IPS-NIHi7 (cell line): ENCODE data around the gene CCR9.

Experiments
- DNase-seq: peaks from one replicate; pipeline ENCODE4 v3.0.0; 2012; ENCODE audit warnings: mixed read lengths; ENCODE audit errors: extremely low spot score

Gene CCR9

DNA sequence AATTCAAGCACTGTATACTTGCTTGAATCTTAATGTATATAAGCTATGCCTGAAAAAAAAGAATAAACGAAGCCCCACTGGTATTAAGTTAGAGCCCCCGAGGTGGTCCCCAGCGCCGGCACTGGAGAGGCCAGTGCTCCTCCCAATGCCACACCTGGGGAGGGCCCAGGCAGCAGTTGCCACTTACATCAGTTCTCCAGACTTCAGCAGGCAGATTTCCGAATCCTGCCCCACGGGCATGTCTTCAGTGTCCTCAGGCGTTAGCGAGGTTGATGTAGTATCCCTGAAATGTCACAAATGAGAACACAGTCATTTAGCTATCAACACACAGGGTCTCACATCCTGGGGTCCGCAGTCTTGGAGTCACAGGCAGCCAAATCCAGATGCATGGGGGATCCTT, 49.9 kb downstream of the CCR9 start:
- no peak for DNase-seq

DNA sequence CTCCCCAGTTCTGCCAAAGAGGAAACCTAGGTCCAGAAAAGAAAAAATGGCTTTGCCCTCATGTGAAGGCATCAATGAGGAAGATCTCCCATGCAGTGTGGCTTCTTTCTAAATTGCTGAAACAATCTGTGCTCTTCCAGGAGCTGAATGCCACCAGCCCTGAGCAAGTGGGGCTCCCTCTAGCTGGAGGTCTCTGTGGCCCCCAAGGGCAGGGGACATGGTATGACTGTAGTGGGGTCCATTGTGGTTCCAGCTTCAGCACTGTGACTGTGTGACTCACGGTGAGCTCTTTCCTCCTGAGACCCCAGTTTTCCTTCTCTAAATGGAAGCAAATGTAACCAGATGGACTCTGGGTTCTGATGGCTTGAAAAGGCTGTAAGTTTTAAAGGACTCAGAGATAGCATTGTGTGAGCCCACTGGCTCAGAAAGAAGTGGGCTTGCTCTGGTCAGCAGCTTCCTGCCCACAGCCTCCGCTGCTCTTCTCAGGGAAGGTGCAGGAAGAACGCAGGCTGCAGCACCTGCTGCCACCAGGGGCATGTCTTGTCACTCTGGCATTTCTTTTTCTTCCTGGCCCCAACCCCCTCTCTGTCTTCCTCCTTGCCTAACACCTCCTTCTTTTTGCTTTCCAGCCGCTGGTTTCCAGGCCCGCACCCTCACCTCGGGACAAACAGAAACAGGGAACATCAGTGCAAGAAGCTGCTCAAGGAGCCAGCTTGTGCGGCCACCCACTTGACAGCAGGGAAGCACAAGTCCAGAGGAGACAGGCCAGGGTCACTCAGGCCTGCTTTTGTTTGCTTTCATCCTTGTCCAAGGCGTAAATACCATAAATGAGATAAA, 51.1 kb downstream of the CCR9 start:
- DNase-seq: no peak

DNA sequence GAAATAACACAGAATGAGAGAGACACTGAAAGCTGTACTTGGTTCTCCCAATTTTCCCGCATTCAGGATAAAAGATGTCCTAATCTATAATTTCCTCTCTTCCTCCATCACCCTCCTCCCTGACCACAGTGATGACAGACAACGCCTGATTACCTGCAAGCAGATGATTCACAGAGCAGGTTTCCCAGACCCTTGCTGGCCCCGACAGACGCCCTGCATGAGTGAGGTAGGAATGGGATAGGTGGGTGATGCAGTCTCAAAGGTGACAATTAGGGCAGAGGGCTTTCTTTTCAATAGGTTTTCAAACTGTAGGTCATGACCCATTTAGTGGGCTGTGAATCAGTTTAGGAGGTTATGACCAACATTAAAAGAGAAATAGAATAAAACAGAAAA, 51.7 kb downstream of the CCR9 start:
- no peak for DNase-seq

DNA sequence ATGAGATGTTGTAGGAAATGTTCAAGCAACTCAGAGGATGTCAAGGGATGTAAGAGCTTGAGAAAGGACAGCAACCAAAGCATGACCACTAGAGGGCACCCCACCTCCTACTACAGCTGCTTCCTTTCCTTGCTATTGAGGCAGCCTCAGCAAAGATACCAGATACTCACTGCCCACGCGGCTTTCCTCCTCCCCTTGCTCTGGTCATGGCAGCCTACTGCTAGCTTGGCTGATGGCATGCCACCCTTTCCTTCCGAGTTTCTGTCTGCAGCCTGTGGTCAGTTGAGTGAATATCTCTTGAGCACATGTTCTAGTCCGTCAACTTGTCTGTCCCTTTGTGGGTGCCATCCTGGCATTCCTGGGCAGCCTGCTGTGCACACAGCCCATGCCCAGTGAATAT, 52.5 kb downstream of the CCR9 start:
- peak; percentile 89 for DNase-seq

DNA sequence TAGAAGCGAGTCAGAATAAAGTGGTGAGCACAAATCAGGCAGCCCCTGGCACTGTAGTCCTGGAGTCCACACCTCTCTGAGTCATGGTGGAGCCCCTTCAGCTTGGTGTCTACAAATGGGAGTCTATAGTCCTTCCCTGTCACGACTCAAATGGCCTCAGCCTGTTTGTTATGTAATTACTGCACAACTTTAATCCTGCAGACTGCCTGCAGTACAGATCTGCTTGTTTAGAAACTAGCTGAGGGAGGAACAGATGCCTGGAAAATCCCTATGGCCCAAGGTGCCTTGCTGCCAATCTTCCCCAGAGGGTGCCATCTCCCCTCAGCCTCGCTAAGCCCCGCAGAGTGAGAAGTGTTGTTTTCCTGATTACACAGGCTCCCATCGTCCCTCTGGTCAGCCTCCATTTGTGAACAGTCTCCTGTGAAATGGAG, 53.0 kb downstream of the CCR9 start:
- no peak for DNase-seq

DNA sequence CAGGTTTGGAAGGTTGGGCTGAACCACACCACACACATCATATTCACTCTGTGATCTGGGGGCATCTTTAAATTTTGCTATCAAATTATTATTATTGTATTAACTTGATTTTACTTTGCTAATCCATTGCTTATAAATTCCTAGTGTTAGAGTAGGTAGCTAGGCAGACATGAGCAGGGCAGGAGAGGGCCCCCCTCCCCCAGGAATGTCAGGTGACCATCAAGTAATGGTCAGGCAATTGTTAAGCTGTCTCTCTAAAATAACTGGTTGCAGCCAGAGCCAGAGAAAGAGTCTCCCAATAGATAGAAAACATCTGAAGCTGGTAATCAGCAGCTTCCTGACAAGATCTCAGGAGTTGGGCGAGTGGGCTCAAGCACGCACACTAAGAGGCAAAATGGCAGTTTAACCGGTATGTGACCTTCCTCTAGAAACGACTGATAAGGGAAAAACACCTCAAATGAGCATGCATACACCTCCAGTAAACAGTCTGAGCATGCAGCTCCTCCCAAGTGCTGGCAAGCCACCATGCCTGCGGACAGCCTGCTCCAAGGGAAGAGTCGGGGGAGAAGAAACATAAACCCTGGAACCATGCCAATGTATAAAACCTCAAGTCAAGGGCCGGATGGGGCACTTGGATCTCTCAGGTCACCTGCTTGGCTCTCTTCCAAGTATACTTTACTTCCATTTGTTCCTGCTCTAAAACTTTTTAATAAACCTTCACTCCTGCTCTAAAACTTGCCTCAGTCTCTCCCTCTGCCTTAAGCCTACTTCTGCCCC, 53.8 kb downstream of the CCR9 start:
- no peak for DNase-seq

DNA sequence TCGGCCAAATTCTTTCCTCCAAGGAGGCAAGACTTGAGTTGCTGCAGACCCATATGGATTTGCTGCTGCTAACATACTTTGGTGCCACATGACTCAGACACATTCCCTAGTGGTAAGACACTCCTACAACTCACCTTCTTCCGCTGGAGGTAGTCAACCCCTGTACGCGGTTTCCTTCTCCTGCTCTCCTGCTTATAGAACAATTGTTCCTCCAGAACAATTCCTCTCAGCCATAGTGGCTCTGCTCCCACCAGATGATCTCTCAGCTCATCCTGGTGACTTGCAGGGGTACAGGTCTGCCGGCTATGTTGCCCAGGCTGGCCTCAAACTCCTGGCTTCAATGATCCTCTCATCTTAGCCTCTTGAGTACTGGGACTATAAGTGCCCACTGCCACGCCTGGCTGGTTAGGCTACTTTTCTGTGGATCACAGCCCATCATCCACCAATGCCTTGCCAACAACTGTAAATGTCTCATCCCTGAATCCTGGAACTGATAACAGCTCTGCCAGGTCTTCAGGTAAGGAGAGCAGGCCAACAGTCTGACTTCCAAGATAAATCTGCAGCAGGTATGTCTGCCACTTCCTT, 54.5 kb downstream of the CCR9 start:
- no peak for DNase-seq

DNA sequence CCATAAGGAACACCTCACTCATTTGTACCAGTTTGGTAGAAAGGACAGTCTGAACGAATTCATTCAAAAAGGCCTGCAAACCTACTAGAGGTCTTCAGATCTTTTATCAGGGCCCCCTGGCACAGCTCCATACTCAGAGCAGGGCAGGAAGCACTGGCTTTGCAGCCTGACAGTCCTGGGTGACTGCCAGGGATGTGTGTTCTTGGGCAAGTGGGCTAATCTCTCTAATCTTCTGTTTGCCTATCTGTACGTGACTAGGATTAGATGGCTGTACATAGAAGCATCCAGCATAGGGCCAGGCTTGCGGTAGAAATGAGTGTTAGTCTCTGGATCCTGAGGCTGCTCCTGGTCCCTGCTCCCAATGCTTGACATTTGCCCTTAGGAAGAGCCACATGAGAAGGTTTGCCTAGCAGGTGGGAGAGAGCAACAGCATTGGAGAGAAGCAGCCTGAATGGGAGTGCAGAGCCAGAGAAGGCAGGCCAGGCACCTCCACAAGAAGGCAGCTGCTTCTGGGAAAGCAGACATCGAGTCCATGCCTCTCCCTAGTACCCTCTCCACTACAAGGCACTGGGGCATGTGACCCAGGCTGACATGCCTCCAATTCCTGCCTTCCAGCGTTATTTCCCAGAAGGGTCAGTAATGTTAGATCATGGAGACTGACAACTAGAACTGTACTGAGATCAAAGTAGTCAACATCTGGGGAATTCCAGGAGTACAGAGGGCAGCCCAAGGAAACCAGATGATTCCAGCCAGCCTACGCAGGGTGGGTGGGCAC, 55.9 kb downstream of the CCR9 start:
- DNase-seq: no peak

DNA sequence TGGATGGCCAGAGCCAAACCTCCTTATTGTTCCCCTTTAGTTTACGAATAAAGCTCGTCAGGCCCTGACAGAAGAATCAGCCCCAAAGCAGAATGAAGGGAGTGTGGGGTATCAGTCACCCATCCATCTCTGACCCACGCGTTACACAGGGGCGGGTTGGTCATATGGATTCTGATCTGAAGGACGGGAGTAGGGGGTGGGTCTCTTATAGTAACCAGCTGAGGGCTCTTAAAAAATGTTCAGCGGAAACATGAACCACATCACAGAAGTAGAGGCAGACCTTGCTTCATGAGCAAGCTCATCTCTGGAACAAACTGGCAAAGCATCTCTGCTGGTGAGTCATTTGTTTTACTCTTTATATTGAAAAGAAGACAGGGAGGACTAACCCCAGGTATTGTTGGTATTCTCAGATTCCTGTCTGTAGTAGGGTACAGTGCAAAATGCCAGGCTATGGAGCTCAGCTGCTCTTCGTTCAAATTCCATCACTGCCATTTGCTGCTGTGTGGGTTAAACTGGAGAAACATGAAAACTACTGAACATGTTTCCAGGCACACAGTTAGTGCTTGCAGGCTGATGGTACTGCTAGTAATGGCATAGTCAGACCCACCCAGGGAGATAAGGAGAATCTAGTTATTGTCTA, 57.0 kb downstream of the CCR9 start, which contains the start of gene CXCR6:
Gene CXCR6 (plus strand): TSS at position 258 of the 640 bp plus-strand sequence. CDS start 3,018 bp downstream, outside the sequence.
- no peak for DNase-seq

DNA sequence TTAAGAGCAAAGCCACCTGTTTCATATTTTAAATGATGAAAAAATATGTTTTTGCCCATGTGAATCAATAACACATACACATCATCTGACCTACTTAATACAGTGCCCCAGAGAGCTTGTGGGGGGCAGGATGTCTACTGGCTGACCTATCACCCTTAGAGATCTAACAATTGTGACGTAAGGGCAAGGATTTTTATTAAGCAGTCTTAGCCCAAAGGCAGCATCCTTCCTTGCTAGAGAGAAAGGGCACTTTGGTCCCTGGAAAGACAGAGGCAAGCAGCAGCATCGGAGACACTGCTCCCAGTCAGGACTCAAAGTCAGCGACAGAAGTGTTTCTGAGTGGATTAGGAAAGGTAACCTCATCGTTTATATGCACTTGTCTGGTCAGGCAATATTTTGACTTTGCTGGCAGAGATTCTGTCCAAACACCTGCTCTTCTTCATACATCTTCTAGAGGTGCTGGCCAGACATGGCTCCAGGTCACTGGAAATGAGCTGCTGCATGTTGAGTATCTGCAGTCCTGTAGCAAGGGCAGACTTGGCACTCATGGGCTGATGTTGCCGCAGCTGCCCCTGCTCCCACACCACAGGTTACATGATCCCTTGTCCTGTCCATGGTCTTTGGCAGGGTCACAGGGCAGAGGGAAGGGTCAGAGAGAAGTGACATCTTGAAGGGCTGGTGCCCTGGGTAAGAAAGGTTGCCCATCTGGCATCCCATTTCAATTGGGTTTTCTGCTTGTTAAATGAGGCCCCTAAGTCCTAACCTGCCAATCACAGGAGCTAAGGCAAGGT, 58.7 kb downstream of the CCR9 start:
- DNase-seq: no peak

DNA sequence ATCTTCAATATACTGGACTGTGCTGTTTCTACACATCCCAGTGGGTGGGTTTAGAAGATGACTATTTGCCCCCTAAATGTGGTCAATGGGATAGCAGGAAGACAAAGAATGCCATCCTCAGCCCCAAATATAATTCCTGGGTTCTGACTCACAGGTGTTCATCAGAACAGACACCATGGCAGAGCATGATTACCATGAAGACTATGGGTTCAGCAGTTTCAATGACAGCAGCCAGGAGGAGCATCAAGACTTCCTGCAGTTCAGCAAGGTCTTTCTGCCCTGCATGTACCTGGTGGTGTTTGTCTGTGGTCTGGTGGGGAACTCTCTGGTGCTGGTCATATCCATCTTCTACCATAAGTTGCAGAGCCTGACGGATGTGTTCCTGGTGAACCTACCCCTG, 60.0 kb downstream of the CCR9 start:
- DNase-seq: no peak

DNA sequence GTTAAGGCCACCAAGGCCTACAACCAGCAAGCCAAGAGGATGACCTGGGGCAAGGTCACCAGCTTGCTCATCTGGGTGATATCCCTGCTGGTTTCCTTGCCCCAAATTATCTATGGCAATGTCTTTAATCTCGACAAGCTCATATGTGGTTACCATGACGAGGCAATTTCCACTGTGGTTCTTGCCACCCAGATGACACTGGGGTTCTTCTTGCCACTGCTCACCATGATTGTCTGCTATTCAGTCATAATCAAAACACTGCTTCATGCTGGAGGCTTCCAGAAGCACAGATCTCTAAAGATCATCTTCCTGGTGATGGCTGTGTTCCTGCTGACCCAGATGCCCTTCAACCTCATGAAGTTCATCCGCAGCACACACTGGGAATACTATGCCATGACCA, 60.5 kb downstream of the CCR9 start:
- DNase-seq: no peak

DNA sequence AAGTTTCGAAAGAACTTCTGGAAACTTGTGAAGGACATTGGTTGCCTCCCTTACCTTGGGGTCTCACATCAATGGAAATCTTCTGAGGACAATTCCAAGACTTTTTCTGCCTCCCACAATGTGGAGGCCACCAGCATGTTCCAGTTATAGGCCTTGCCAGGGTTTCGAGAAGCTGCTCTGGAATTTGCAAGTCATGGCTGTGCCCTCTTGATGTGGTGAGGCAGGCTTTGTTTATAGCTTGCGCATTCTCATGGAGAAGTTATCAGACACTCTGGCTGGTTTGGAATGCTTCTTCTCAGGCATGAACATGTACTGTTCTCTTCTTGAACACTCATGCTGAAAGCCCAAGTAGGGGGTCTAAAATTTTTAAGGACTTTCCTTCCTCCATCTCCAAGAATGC, 61.0 kb downstream of the CCR9 start:
- DNase-seq: no peak

DNA sequence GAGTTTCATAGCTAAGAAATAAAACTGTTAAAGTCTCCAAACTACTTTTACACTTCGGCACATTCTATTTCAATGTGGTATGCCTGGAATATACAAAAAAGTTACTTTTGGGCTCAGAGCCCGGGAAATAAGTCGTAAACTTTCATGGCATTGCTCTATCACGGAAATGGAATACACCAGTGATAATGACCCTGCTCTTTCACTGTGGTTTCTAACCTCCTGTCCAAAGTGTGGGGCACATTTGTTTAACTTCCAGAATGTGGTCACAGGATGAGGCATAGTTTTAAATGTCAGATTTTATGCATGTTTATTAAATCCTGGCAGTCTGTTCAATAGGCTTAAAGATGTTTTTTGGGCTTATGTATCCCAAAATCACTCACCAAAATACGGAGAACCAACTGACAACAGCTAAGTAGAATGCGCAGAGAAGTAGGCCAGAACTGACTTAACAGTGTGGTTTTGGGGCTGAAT, 62.0 kb downstream of the CCR9 start:
- no peak for DNase-seq

DNA sequence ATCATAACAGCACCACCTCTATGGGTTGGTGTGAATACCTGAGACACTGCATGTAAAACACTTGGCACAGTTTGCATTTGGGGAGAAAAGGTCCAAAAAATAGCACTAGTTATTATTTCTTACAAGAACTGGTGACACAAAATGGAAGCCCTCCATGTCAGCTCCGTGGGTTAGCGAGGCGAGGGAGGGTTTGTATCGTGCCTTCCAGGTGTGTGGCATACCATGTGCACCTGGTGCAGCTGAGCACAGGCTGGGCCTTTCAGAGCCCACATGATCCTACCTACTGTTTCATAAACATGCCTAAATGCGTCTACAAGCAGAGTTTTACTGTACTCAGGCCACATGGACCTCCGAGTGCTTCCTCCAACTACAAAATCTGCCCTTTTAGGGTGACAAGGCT, 62.5 kb downstream of the CCR9 start:
- DNase-seq: no peak

DNA sequence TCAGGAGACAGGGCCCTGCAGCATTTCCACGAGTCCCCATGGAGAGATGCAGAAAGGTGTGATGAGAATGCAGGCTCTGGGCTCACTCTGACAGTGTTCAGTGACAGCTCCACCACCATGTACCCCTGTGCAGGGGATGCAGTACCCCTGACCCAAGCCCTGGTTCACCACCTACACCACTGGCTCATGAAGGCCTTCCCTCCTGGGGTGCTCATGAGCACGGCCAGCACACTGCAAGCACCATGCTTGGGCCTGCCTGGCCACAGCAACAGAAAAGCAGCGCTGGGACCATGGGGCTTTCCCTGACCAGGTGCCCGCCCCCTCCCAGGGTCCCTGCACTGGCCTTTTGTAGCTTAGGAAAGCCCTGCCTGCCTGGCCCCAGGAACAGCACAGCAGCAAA, 63.1 kb downstream of the CCR9 start:
- DNase-seq: no peak

DNA sequence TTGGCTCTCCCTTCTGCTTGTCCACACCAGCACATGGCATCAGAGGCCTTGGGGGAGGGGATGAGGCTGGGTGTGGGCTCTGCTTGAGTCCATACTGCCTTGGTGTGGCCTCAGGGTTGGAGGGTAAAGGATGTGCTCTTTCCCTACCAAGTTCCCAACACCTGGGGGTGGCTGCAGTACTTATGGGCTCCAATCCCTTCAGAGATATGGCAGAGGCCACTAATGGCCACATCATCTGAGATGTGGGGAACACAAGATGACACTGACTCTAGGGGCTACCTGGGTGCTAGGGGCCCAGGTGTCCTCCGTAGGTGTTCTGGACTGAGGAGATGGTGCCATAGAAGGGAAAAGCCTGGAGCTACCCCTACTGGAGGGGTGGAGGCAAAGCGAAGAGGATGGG, 63.8 kb downstream of the CCR9 start:
- no peak for DNase-seq

DNA sequence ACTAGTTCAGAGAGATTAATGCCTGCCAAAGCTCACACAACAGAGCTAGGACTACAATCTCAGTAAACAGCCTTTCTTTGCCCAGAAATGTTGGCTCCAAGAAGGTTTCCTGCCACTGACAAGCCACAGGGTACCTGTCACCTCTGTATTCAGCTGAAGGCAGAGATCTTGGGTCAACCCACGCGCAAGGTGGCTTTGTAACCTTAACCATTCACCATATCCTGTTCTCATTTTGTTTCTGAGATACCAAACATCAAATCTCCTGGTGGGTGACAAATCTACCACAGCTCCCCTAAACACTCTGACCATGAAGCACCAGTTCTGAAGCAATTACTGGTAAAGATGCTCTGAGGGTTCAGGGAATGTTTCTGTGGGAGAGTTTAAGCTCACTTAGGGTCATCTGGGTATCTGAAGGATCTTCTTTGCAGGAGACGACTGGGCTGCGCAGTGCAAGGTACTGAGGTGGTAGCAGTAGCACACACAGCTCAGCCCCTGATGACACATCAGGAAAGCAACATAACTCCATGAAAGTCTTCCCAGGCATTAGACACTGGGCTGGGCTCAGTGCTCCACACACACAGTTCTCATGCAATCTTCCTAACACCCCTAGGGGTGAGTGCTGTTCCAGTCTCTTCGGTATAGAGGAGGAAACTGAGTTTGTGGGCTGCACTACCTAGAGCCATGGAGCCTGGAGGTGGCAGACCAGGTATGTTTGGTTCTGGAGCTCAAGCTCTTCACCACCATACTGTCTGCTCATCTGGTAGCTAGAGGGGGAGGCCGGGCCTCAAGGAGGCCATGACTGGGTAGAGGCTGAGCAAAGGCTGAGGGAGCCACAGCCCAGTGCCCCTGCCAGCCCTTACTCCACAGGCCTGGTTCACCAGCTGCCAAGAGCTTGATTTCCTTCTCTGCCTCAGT, 64.6 kb downstream of the CCR9 start:
- DNase-seq: no peak

DNA sequence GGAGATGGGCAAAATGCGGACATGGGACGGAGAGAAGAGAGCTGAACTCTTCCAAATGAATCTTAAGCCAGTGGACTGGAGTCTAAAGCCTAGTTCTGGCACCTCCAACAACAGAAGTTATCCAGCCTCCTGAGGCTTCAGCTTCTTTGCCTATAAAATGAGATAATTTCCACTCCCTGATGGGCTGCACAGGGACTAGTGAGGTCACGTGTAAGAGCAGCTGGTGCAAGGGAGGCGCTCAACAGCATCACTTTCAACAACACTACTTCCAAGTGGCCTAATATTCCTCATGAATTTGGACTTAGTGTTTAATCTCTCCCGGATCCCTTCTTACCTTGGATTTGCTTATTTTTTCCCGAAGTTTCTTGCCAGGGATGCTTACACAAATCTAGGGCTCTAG, 65.6 kb downstream of the CCR9 start:
- DNase-seq: no peak
